ENCODE measurements around the gene SEMA5A.

Gene SEMA5A

GRCh38 chr5:9399094-9399493 is 146.8 kb downstream of the SEMA5A start:
- DNase-seq (ENCODE audit: low spot score), result no peak

DNA sequence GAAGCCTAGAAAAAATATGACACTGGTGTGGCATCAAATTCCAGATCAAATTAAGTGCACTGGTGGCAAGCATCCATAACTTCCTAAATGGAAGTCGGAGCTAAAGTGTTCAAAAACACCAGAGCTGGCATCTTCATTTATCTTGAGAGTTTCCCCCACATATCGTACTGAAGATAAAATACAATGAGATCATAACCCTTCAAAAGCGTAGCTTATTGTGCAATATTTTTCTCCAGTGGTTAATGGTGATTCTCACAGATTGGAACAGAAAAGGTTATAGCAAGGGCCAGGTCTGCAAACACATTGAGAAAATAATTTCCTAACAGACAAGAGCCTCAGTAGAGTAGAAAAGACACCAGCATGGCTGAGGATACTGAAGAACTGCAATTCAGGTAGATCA is 147.6 kb downstream of the SEMA5A start:
- DNase-seq (ENCODE audit: low spot score), result no peak

DNA sequence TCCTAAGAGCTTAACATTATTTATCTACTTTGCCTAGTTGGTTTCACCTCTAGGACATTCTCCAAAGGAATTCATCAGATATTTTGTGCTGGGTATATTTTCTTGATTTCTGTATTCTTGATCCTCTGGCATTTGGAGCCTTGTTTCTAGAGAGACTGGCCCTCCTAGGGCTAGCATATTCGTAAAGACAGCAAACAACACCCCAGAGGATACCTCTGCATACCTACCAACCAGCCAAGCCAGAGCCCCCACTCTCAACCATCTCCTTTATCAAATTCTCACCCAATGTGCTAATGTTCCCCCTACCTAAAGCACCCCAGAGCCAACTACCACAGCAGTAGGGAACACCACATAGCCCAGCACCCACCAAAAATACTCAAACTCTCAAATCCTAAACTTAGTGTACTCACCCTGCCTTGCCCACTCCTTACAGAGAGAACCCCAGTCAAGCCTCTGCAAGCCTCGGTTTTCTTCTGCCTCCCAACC is 149.5 kb downstream of the SEMA5A start:
- no peak for DNase-seq (ENCODE audit: low spot score)

GRCh38 chr5:9395706-9396105 is 150.2 kb downstream of the SEMA5A start:
- DNase-seq (ENCODE audit: low spot score), result no peak

DNA sequence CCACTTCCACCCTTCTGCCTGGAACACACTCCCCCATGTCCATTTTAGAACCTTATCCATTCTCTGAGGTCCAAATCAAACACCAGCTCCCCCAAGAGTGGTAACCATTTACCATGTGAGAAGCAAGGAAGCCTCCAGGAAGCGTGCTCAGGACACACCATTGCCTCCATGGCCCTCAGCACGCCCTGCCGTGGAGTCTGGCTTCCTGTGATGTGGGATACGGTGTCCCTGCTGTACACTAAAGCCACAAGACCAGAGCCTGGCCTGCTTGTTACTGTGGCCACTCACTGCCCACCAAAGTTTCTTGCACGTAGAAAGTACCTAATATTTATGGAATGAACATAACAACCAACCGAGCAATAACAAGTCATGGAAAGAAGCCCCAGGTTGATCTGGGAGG is 151.7 kb downstream of the SEMA5A start:
- no peak for DNase-seq (ENCODE audit: low spot score)

DNA sequence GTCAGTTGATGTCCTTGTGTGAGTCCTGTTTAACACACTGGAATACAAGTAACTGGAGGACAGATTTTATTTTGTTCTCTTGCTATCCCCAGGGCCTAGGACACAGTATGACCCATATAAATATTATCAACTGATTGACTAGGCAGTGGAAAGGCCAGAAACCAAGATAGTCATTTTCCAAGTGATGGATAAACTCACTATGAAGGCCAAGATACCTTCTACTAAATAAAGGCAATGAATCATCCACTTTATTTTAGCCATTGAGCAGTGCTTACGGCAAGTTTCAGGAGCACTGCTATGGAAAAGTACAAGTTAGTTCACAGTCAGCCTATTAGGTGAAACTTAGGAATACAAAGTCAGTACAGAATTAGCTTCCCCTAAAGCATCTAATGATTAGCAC is 153.2 kb downstream of the SEMA5A start:
- no peak for DNase-seq (ENCODE audit: low spot score)

DNA sequence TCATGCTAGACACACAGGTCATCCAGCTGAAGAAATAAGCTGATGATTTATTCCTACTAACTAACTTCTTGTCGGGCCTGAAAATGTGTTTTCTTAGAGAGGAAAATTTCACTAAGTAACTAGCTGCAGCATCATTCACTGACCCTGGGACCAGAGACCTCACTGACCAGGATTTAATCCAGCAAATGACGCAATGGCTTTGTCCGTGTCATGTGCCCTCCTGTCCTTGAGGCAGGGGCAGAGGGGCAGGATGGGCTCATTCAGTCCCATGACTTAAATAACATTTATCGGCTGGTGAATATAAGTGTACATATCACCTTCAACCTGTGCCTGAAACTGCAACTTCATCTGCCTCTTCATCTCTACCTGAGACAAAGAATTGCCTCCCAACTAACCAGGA is 154.8 kb downstream of the SEMA5A start:
- no peak for DNase-seq (ENCODE audit: low spot score)

GRCh38 chr5:9390113-9390512 is 155.8 kb downstream of the SEMA5A start:
- DNase-seq (ENCODE audit: low spot score), result no peak

GRCh38 chr5:9388941-9389674 is 156.8 kb downstream of the SEMA5A start:
- no peak for DNase-seq (ENCODE audit: low spot score)

- no peak for DNase-seq (ENCODE audit: low spot score)
Observed at GRCh38 chr5:9387879-9388278, 158.0 kb downstream of the SEMA5A start.

DNA sequence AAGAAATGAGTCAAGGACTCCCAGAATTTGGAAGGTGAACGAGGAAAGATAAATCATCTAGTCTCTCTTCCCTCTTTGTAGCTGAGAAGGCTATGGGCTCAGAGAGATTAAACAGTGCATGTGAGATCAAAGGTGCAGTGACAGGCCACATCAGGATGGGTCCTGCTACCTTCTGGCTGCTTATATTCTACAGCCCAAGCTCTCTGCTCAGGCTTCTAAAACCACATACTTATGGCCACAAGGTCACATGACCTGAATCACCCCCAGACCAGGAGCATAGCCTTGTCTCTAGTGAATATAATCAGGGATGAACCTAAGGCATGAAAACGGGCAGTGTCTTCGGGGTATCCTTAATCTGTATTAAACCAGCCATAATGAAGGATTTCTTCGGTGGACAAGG is 158.9 kb downstream of the SEMA5A start:
- DNase-seq (ENCODE audit: low spot score), result no peak

DNA sequence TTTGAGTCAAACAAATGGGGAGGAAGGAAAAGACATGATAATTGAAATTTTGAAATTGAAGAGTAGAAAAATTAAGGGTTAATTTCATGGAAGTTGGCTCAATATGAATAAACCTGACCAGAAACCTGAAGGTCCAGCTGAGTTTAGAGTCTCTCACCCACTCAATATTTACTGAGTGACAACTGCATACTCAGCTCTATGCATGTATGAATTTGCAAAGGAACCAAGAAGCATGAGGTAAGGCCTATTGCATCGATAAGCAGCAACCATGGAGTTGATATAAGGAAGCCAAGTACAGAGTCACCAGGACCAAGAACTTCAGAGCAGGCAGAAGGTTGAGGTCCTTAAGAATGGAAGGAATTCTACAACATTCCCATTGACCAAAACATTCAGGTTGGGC is 163.4 kb downstream of the SEMA5A start:
- DNase-seq (ENCODE audit: low spot score), result no peak

GRCh38 chr5:9381464-9381863 is 164.4 kb downstream of the SEMA5A start:
- no peak for DNase-seq (ENCODE audit: low spot score)

GRCh38 chr5:9380109-9380508 is 165.8 kb downstream of the SEMA5A start:
- no peak for DNase-seq (ENCODE audit: low spot score)

DNA sequence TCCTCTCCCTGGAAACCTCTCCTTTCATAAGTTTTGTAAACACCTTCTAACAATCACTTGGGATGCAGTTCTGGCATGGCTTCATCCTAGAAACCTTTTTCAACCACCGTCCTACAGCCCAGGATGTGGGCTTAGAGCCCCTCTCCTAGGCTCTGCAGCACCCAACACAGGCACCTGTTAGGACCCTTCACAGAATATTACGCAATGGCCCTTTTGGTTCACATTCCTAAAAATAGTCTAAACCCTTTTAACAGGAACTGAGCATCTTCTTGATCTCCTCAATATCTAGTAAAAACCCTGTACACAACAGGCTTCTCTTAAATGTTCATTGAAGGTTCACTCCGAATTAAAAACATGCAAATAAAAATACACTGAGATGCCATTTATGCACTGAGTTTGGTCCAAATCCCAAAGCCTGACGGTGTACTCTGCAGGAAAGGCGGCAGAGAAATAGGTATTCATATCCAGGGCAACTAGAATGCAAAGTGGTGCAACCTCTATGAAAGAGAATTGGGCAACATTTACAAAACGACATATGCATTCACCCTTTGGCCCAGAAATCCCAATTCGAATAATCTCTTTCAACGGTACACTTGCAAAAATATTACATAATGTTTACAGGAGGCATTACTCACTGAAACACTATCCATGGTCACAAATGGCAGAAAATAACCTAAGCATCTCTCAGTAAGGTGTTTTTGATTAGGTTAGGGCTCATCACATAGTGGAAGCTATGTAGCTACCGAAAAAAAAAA is 169.3 kb downstream of the SEMA5A start:
- no peak for DNase-seq (ENCODE audit: low spot score)

DNA sequence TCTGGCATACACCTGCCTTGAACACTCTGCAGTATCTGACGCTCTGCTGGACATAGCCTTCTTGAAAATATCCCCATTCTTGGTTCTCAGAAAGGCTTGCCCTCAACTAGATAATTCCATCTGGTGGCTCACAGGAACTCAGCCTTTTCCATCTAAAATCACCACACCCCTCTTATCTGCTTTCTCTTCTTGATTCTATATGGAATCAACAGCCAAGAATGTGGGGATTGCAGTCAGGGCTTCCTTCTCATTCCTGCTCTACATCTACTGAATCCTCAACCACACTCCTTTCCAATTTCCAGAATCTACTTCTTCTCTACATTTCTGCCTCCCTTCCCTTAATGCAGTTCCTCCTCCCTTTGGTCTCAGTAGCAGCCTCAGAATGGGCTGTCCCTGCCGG is 170.1 kb downstream of the SEMA5A start:
- no peak for DNase-seq (ENCODE audit: low spot score)

GRCh38 chr5:9374025-9374424 is 171.8 kb downstream of the SEMA5A start:
- no peak for DNase-seq (ENCODE audit: low spot score)

GRCh38 chr5:9373571-9373970 is 172.3 kb downstream of the SEMA5A start:
- no peak for DNase-seq (ENCODE audit: low spot score)

DNA sequence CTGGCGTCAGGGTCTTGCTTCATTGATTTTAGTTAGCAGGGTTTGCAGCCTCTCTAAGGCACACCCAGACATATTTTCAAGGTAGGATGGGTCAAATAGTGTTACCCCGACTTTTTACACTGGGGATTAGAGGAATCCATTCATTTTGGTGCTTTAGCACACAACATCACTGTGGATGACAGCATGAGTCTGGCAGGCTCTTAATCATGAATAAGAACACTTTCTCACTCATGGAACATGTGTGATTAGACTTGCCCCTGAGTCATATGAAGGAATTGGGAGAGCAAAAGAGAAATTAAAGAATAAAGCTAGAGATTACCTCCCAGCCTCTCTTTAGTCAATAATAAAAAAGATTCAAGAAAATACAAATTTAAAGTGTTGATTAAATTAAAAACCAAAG is 175.6 kb downstream of the SEMA5A start:
- DNase-seq (ENCODE audit: low spot score), result no peak

DNA sequence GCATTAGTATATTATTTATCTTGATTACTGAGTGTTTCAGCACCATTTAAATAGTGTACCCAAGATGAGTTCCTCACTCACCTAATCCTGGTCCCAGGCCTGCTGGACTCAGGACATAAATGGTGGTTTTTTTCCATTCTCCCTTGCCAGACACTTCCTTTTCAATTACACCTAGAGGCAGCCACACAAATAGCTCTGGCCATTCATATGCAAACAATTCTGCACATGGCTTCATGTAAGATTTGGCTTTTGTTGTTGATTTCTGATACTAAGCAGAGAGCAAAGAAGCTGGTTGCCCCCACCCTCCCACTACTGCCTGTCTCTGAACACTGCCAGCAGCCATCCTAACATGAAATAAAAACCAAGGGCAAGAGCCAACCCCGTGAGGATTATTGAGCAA is 180.4 kb downstream of the SEMA5A start:
- DNase-seq (ENCODE audit: low spot score), result no peak

- no peak for DNase-seq (ENCODE audit: low spot score)
Observed at GRCh38 chr5:9363449-9363848, 182.4 kb downstream of the SEMA5A start.

DNA sequence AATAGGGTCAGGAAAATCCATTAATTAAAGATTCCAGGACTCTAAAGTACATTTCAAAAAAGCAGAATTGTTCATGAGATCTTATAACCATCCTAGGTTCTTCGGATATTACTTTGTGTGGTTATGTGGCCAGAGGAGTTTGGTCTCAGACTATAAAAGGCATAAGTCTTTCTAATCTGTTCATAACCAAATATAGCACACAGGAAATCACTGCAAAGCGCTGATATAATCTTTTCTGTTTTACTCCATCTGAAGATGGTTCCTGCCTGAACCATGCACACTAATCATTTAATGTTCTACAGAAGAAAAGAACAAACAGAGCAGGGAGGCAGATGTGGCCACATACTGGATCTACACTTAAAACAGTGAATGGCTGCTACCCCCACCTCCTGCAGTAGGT is 182.8 kb downstream of the SEMA5A start:
- DNase-seq (ENCODE audit: low spot score), result no peak

DNA sequence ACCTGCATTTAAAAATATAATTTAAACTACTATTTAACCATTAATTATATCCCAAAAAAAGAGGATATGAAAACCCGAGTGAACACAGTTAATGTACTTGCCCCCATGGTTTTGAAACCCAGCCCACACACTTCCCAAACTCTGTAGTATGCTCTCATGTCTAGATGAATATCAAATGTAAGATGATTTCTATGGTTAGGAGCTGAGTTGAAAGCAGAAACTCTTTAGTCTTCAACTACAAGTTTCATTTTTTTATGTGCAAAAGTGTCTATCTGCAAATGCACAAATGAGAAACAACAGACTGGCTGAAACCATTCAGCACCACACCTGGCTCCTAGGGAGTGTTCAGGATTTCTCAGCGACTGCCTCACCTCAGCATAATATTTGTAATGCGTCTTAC is 183.3 kb downstream of the SEMA5A start:
- DNase-seq (ENCODE audit: low spot score), result no peak

GRCh38 chr5:9361835-9362234 is 184.0 kb downstream of the SEMA5A start:
- peak; percentile 72 for DNase-seq (ENCODE audit: low spot score)
